Glomerular visceral epithelial cell (primary cell): ENCODE measurements around the gene HPSE2.
A peak's percentile ranks its signal among the peaks of the same experiment; 100 is the strongest.

ENCODE experiments used
- DNase-seq: peaks from one replicate; pipeline ENCODE4 v3.0.0-alpha.2; 2016; ENCODE audit errors: extremely low spot score

The HPSE2 gene

GRCh38 chr10:98492763-98493162, 742.9 kb downstream of the HPSE2 start:
- DNase-seq: no peak

- no peak for DNase-seq
These were observed 745.8 kb downstream of the HPSE2 start for GRCh38 chr10:98489561-98490481.

GRCh38 chr10:98488669-98489430, 746.8 kb downstream of the HPSE2 start:
- DNase-seq: no peak

- DNase-seq: no peak
These were observed 748.0 kb downstream of the HPSE2 start for GRCh38 chr10:98487649-98488048.

- no peak for DNase-seq
These were observed 749.2 kb downstream of the HPSE2 start for GRCh38 chr10:98486421-98486820.

- DNase-seq: no peak
These were observed 749.7 kb downstream of the HPSE2 start for GRCh38 chr10:98485959-98486358.

GRCh38 chr10:98483658-98484057, 752.0 kb downstream of the HPSE2 start:
- DNase-seq: no peak

- DNase-seq: no peak
These were observed 753.6 kb downstream of the HPSE2 start for GRCh38 chr10:98482096-98482495.

- no peak for DNase-seq
These were observed 754.2 kb downstream of the HPSE2 start for GRCh38 chr10:98481404-98481945.

- DNase-seq: peak; percentile 6
These were observed 757.0 kb downstream of the HPSE2 start for GRCh38 chr10:98478430-98479222.

- no peak for DNase-seq
These were observed 757.8 kb downstream of the HPSE2 start for GRCh38 chr10:98477861-98478260.

- no peak for DNase-seq
These were observed 761.0 kb downstream of the HPSE2 start for GRCh38 chr10:98474628-98475027.

GRCh38 chr10:98472196-98472595, 763.5 kb downstream of the HPSE2 start:
- DNase-seq: no peak

GRCh38 chr10:98470850-98471249, 764.8 kb downstream of the HPSE2 start:
- DNase-seq: no peak

- DNase-seq: no peak
These were observed 766.4 kb downstream of the HPSE2 start for GRCh38 chr10:98469001-98469931.

GRCh38 chr10:98467506-98468318, 767.9 kb downstream of the HPSE2 start:
- peak; percentile 87 for DNase-seq

GRCh38 chr10:98466861-98467505, 768.7 kb downstream of the HPSE2 start:
- no peak for DNase-seq

GRCh38 chr10:98465866-98466265, 769.8 kb downstream of the HPSE2 start:
- no peak for DNase-seq
